ENCODE results near the gene BTBD3. TPM values are rescaled to one million over a fixed set of nuclear protein-coding genes. Genes with fewer than 3 reads are reported as not detected.
A peak's percentile ranks its signal among the peaks of the same experiment; 100 is the strongest.

BTBD3 gene
- total RNA-seq, 1 experiment from 2014 or later, result 38.5 TPM

- no peak for TF ChIP-seq MYBL2 (CRISPR knock-in tag; IDR thresholded peaks at IDR 0.05)
- no peak for TF ChIP-seq ZNF121 (CRISPR knock-in tag; IDR thresholded peaks at IDR 0.05)
- TF ChIP-seq PRRX2 (CRISPR knock-in tag; IDR thresholded peaks at IDR 0.05), result no peak
- no peak for TF ChIP-seq MLX (CRISPR knock-in tag; IDR thresholded peaks at IDR 0.05)
- no peak for TF ChIP-seq ZNF671 (CRISPR knock-in tag; IDR thresholded peaks at IDR 0.05)
- TF ChIP-seq ZNF138 (CRISPR knock-in tag; conservative IDR thresholded peaks at IDR 0.05), result no peak
- no peak for TF ChIP-seq FOXK1 (CRISPR knock-in tag; IDR thresholded peaks at IDR 0.05)
- TF ChIP-seq NR2C2 (CRISPR knock-in tag; IDR thresholded peaks at IDR 0.05), result no peak
- TF ChIP-seq NR1H2 (CRISPR knock-in tag; IDR thresholded peaks at IDR 0.05), result no peak
These were observed 12.1 kb upstream of the BTBD3 start (continued) for GRCh38 chr20:11905460-11906179.

GRCh38 chr20:11906626-11907480, 10.8 kb upstream of the BTBD3 start:
- no peak overlapping the region for H3K4me3 Mint-ChIP-seq
- H3K36me3 Mint-ChIP-seq, result peaks cover 6% of the 10 kb centered on the region
- TF ChIP-seq KAT7 (CRISPR knock-in tag; IDR thresholded peaks at IDR 0.05; ENCODE audit: borderline replicate concordance) (no peak), ZNF423 (CRISPR knock-in tag; IDR thresholded peaks at IDR 0.05) (no peak), ZNF219 (CRISPR knock-in tag; IDR thresholded peaks at IDR 0.05; ENCODE audit: borderline replicate concordance) (no peak)
- H3K9me3 Mint-ChIP-seq, result no peaks in the 10 kb centered on the region; the same call in 1 of the 2 replicates
- CTCF ChIA-PET, result no interaction called here
- POLR2A ChIA-PET, result no interaction called here
- H3K4me1 Mint-ChIP-seq, result peaks cover 41% of the 10 kb centered on the region
- 0 out of 2 replicates have a peak overlapping the region, but pooled peaks have one; percentile 5 for H3K27ac Mint-ChIP-seq
- no peaks in the 10 kb centered on the region for H3K27me3 Mint-ChIP-seq (ENCODE audit: low read depth)
- DNase-seq (ENCODE audit: low spot score) (no peak), ATAC-seq (no peak)

- TF ChIP-seq OVOL2 (CRISPR knock-in tag; IDR thresholded peaks at IDR 0.05; ENCODE audit: borderline replicate concordance) (no peak), ARID4B (CRISPR knock-in tag; IDR thresholded peaks at IDR 0.05; ENCODE audit: borderline replicate concordance) (no peak), RELA (CRISPR knock-in tag; IDR thresholded peaks at IDR 0.05; ENCODE audit: borderline replicate concordance) (no peak), NFE2L1 (CRISPR knock-in tag; IDR thresholded peaks at IDR 0.05) (no peak)
- ATAC-seq, result no peak
- Mint-ChIP-seq H3K9me3 (no peaks in the 10 kb centered on the region; the same call in 1 of the 2 replicates), H3K36me3 (peaks cover 6% of the 10 kb centered on the region), H3K27me3 (ENCODE audit: low read depth) (no peaks in the 10 kb centered on the region), H3K4me1 (peaks cover 48% of the 10 kb centered on the region), H3K4me3 (no peak overlapping the region), H3K27ac (peak overlapping the region; percentile 5; the same call in 1 of the 2 replicates)
- CTCF ChIA-PET, result no interaction called here
- POLR2A ChIA-PET, result no interaction called here
- DNase-seq (ENCODE audit: low spot score), result no peak
These were observed 10.1 kb upstream of the BTBD3 start for GRCh38 chr20:11907621-11908020.
